Liver (tissue), 9 donors: ENCODE data around the gene GRIN2A. TPM values are rescaled to one million over a fixed set of nuclear protein-coding genes. Genes with fewer than 3 reads are reported as not detected.

ENCODE experiments used
- DNase-seq: peaks from one replicate; pipeline ENCODE4 v3.0.0-alpha.2; 2017; ENCODE audit warnings: low spot score
- H3K27ac ChIP-seq, 2 donors: one replicate each; pipeline ENCODE4 v1.7.0; 2013; ENCODE audit warnings: inconsistent platforms in 2 of 2, low read length in 2 of 2, control low read depth in 1 of 2, low read depth in 1 of 2, mild to moderate bottlenecking in 1 of 2
- H3K27me3 ChIP-seq, 4 donors: one replicate each; pipeline versions ENCODE4 v1.6.1 to v1.7.0; 2013; ENCODE audit warnings: low read length in 3 of 4, inconsistent platforms in 1 of 4, mild to moderate bottlenecking in 1 of 4, moderate library complexity in 1 of 4; ENCODE audit not compliant: control insufficient read depth in 4 of 4, insufficient read depth in 4 of 4
- H3K36me3 ChIP-seq, 4 donors: one replicate each; pipeline versions ENCODE4 v1.6.1 to v1.7.0; 2013; ENCODE audit warnings: low read length in 3 of 4, mild to moderate bottlenecking in 3 of 4, low read depth in 1 of 4, moderate library complexity in 1 of 4; ENCODE audit not compliant: control insufficient read depth in 4 of 4, insufficient read depth in 3 of 4
- H3K4me1 ChIP-seq, 4 donors: one replicate each; pipeline versions ENCODE4 v1.6.1 to v1.7.0; 2013; ENCODE audit warnings: low read length in 3 of 4, mild to moderate bottlenecking in 3 of 4, moderate library complexity in 1 of 4; ENCODE audit not compliant: control insufficient read depth in 4 of 4, insufficient read depth in 4 of 4
- H3K4me3 ChIP-seq, 3 donors: one replicate each; pipeline versions ENCODE4 v1.6.1 to v1.7.0; 2013; ENCODE audit warnings: low read length in 3 of 3, control low read depth in 1 of 3, low read depth in 1 of 3, mild to moderate bottlenecking in 1 of 3
- H3K9ac ChIP-seq, 2 donors: one replicate each; pipeline ENCODE4 v1.7.0; 2013; ENCODE audit warnings: low read length in 2 of 2, mild to moderate bottlenecking in 2 of 2, moderate library complexity in 2 of 2, control low read depth in 1 of 2, low read depth in 1 of 2
- H3K9me3 ChIP-seq, 4 donors: one replicate each; pipeline versions ENCODE4 v1.6.1 to v1.7.0; 2013; ENCODE audit warnings: low read length in 3 of 4; ENCODE audit not compliant: control insufficient read depth in 4 of 4
- EGR1 ChIP-seq, 2 donors: IDR thresholded peaks; 2 replicates each; pipeline ENCODE4 v1.6.1; 2016 to 2018; ENCODE audit warnings: antibody characterized with exemption in 2 of 2, low read depth in 2 of 2
- FOXA1 ChIP-seq: IDR thresholded peaks from 2 replicates; pipeline ENCODE4 v1.6.1; 2016; ENCODE audit warnings: antibody characterized with exemption
- FOXA2 ChIP-seq: IDR thresholded peaks from 2 replicates; pipeline ENCODE4 v1.6.1; 2016; ENCODE audit warnings: antibody characterized with exemption
- GABPA ChIP-seq, 2 donors: IDR thresholded peaks in 1 of 2; conservative IDR thresholded peaks in 1 of 2; 2 replicates each; pipeline ENCODE4 v1.6.1; 2016; ENCODE audit warnings: antibody characterized with exemption in 2 of 2, mild to moderate bottlenecking in 1 of 2, moderate library complexity in 1 of 2
- HNF4A ChIP-seq, 2 donors: conservative IDR thresholded peaks; 2 replicates each; pipeline ENCODE4 v1.6.1; 2016; ENCODE audit warnings: antibody characterized with exemption in 2 of 2, mild to moderate bottlenecking in 2 of 2
- HNF4G ChIP-seq: IDR thresholded peaks from 2 replicates; pipeline ENCODE4 v1.6.1; 2016; ENCODE audit warnings: antibody characterized with exemption
- JUND ChIP-seq, 2 donors: IDR thresholded peaks; 2 replicates each; pipeline ENCODE4 v1.6.1; 2016; ENCODE audit warnings: antibody characterized with exemption in 2 of 2
- NR2F2 ChIP-seq: IDR thresholded peaks from 2 replicates; pipeline ENCODE4 v1.6.1; 2016; ENCODE audit warnings: antibody characterized with exemption
- RAD21 ChIP-seq, 2 donors: IDR thresholded peaks; 2 replicates each; pipeline ENCODE4 v1.6.1; 2016; ENCODE audit warnings: antibody characterized with exemption in 2 of 2, mild to moderate bottlenecking in 2 of 2
- RXRA ChIP-seq, 2 donors: IDR thresholded peaks; 2 replicates each; pipeline ENCODE4 v1.6.1; 2017 to 2018; ENCODE audit warnings: antibody characterized with exemption in 2 of 2, mild to moderate bottlenecking in 1 of 2
- SP1 ChIP-seq: IDR thresholded peaks from 2 replicates; pipeline ENCODE4 v1.6.1; 2018; ENCODE audit warnings: antibody characterized with exemption, mild to moderate bottlenecking
- TAF1 ChIP-seq: conservative IDR thresholded peaks from 2 replicates; pipeline ENCODE4 v1.6.1; 2016; ENCODE audit warnings: antibody characterized with exemption, mild to moderate bottlenecking
- YY1 ChIP-seq: IDR thresholded peaks from 2 replicates; pipeline ENCODE4 v1.6.1; 2016; ENCODE audit warnings: antibody characterized with exemption, mild to moderate bottlenecking
- WGBS: extraction: QIAGEN DNeasy Blood & Tissue Kit; methylation state at CpG from one replicate; pipeline ENCODE4 v1.1.7; 2013; 5-methylcytosine and 5-hydroxymethylcytosine counted together
- polyA plus RNA-seq, 2 donors: library from polyadenylated mRNA; stranded (reverse) in 1 of 2; unstranded in 1 of 2; fragments of 200-250 nt in 1 of 2; fragments of >200 nt in 1 of 2; fragmentation: Nextera tagmentation in 1 of 2; extraction: Ambion mirVana in 1 of 2; gene quantifications; one replicate each; pipeline versions ENCODE4 v1.2.1 to v1.2.3, GENCODE V29; 2013 to 2015
- total RNA-seq, 2 donors: library from RNA; depleted of rRNA; stranded (reverse); fragments of >200 nt; gene quantifications; one replicate each; pipeline ENCODE4 v1.2.3, GENCODE V29; 2014
- TF ChIP-seq, protein P1 (sequence below): fragments of 150-350 bp; IDR thresholded peaks from 2 replicates; pipeline ENCODE4 v1.5.1; 2017; ENCODE audit warnings: improper control_type of control experiment, low read depth, low read length; ENCODE audit not compliant: missing input control
- TF ChIP-seq, protein P2 (sequence below): IDR thresholded peaks from 2 replicates; pipeline ENCODE4 v1.6.1; 2016; ENCODE audit warnings: antibody characterized with exemption
- TF ChIP-seq, protein P3 (sequence below): IDR thresholded peaks from 2 replicates; pipeline ENCODE4 v1.6.1; 2016; ENCODE audit warnings: antibody characterized with exemption
- TF ChIP-seq, protein P4 (sequence below): IDR thresholded peaks from 2 replicates; pipeline ENCODE4 v1.6.1; 2016; ENCODE audit warnings: antibody characterized with exemption
- TF ChIP-seq, protein P5 (sequence below): IDR thresholded peaks from 2 replicates; pipeline ENCODE4 v1.6.1; 2016; ENCODE audit warnings: antibody characterized with exemption, mild to moderate bottlenecking
- donor health status: healthy.
- donor health status: healthy.
- donor health status: healthy.
- donor health status: healthy.
- donor health status: healthy.

GRIN2A gene
- total and polyA plus RNA-seq, 4 donors = under 0.01 to 0.08 (median 0.07) TPM; not detected in 1

DNA sequence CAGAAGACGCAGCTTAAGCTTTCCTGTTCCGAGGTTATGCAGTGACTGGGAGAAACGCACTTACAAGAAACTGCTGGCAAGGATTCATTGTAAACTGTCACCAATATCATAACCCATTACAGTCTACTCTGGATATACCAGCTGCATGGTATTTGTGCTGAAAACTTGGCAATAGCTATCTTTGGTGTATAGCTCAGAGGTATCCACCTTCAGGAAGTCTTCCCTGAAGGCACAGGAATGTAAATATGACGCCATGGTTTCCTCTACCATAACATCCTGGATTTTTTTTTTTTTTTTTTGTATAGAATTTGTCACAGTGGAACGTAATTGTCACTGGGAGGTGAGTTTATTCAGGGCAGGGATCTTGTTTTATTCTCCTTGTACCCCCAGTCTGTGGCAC, 406.2 kb downstream of the GRIN2A start:
- 67% methylated on average over 5 of the region's 5 CpGs for WGBS
- Histone ChIP-seq H3K4me1 (no peaks in the 10 kb centered on the region), H3K27ac (no peak overlapping the region), H3K9ac (no peak overlapping the region), H3K36me3 (no peaks in the 10 kb centered on the region), H3K9me3 (no peaks in the 10 kb centered on the region), H3K27me3 (peaks cover 0 to 5% (median 0%) of the 10 kb centered on the region in 4 donors), H3K4me3 (no peak overlapping the region)
- TF ChIP-seq JUND (IDR thresholded peaks at IDR 0.05) (no peak), RXRA (IDR thresholded peaks at IDR 0.05) (no peak), NR2F2 (no peak), GABPA (IDR thresholded peaks at IDR 0.05 in 1 of 2, conservative IDR thresholded peaks at IDR 0.05 in 1 of 2) (no peak), FOXA2 (no peak), HNF4G (no peak), TAF1 (no peak), HNF4A (conservative IDR thresholded peaks at IDR 0.05) (no peak), SP1 (no peak), FOXA1 (no peak)
- TF ChIP-seq, protein P1, sequence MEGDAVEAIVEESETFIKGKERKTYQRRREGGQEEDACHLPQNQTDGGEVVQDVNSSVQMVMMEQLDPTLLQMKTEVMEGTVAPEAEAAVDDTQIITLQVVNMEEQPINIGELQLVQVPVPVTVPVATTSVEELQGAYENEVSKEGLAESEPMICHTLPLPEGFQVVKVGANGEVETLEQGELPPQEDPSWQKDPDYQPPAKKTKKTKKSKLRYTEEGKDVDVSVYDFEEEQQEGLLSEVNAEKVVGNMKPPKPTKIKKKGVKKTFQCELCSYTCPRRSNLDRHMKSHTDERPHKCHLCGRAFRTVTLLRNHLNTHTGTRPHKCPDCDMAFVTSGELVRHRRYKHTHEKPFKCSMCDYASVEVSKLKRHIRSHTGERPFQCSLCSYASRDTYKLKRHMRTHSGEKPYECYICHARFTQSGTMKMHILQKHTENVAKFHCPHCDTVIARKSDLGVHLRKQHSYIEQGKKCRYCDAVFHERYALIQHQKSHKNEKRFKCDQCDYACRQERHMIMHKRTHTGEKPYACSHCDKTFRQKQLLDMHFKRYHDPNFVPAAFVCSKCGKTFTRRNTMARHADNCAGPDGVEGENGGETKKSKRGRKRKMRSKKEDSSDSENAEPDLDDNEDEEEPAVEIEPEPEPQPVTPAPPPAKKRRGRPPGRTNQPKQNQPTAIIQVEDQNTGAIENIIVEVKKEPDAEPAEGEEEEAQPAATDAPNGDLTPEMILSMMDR = no peak
- TF ChIP-seq, protein P2, sequence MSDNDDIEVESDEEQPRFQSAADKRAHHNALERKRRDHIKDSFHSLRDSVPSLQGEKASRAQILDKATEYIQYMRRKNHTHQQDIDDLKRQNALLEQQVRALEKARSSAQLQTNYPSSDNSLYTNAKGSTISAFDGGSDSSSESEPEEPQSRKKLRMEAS = no peak
- TF ChIP-seq, protein P3, sequence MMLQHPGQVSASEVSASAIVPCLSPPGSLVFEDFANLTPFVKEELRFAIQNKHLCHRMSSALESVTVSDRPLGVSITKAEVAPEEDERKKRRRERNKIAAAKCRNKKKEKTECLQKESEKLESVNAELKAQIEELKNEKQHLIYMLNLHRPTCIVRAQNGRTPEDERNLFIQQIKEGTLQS = no peak
- TF ChIP-seq, protein P4, sequence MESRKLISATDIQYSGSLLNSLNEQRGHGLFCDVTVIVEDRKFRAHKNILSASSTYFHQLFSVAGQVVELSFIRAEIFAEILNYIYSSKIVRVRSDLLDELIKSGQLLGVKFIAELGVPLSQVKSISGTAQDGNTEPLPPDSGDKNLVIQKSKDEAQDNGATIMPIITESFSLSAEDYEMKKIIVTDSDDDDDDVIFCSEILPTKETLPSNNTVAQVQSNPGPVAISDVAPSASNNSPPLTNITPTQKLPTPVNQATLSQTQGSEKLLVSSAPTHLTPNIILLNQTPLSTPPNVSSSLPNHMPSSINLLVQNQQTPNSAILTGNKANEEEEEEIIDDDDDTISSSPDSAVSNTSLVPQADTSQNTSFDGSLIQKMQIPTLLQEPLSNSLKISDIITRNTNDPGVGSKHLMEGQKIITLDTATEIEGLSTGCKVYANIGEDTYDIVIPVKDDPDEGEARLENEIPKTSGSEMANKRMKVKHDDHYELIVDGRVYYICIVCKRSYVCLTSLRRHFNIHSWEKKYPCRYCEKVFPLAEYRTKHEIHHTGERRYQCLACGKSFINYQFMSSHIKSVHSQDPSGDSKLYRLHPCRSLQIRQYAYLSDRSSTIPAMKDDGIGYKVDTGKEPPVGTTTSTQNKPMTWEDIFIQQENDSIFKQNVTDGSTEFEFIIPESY = no peak
- TF ChIP-seq, protein P5, sequence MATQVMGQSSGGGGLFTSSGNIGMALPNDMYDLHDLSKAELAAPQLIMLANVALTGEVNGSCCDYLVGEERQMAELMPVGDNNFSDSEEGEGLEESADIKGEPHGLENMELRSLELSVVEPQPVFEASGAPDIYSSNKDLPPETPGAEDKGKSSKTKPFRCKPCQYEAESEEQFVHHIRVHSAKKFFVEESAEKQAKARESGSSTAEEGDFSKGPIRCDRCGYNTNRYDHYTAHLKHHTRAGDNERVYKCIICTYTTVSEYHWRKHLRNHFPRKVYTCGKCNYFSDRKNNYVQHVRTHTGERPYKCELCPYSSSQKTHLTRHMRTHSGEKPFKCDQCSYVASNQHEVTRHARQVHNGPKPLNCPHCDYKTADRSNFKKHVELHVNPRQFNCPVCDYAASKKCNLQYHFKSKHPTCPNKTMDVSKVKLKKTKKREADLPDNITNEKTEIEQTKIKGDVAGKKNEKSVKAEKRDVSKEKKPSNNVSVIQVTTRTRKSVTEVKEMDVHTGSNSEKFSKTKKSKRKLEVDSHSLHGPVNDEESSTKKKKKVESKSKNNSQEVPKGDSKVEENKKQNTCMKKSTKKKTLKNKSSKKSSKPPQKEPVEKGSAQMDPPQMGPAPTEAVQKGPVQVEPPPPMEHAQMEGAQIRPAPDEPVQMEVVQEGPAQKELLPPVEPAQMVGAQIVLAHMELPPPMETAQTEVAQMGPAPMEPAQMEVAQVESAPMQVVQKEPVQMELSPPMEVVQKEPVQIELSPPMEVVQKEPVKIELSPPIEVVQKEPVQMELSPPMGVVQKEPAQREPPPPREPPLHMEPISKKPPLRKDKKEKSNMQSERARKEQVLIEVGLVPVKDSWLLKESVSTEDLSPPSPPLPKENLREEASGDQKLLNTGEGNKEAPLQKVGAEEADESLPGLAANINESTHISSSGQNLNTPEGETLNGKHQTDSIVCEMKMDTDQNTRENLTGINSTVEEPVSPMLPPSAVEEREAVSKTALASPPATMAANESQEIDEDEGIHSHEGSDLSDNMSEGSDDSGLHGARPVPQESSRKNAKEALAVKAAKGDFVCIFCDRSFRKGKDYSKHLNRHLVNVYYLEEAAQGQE = no peak
- no peak for DNase-seq

DNA sequence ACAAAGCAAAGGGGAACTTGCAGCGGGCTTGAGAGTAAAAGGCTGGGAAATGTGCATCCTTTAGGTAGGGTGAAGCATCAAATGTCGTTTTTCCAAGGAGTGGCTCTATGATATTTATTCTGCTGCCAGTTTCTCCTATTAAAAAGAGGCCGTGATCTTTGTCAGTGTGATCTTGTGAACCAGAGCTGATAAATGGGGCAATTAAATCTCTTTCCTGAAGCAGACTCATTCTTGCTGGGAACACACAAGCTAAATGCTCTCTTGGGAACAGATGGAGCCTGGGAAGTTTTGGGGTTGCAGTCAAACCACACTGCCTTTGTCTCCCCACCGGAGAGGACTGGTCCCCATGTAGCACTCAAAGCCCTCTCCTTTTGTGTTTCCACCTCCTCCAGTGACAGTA, 408.9 kb downstream of the GRIN2A start:
- Histone ChIP-seq H3K9me3 (no peaks in the 10 kb centered on the region), H3K9ac (no peak overlapping the region), H3K4me1 (no peaks in the 10 kb centered on the region), H3K36me3 (no peaks in the 10 kb centered on the region), H3K27ac (no peak overlapping the region), H3K4me3 (no peak overlapping the region), H3K27me3 (peaks cover 0 to 5% (median 0%) of the 10 kb centered on the region in 4 donors)
- WGBS = 56% methylated on average over 4 of the region's 4 CpGs
- DNase-seq = no peak
- TF ChIP-seq FOXA2 = no peak
- no peak for TF ChIP-seq TAF1
- no peak for TF ChIP-seq HNF4G
- no peak for TF ChIP-seq NR2F2
- TF ChIP-seq EGR1 (IDR thresholded peaks at IDR 0.05; ENCODE audit: low read depth in 2 of 2) = no peak
- no peak for TF ChIP-seq GABPA (IDR thresholded peaks at IDR 0.05 in 1 of 2, conservative IDR thresholded peaks at IDR 0.05 in 1 of 2)
- TF ChIP-seq JUND (IDR thresholded peaks at IDR 0.05) = no peak
- TF ChIP-seq YY1 = no peak
- no peak for TF ChIP-seq RAD21 (IDR thresholded peaks at IDR 0.05)
- no peak for TF ChIP-seq RXRA (IDR thresholded peaks at IDR 0.05)
- TF ChIP-seq SP1 = no peak
- TF ChIP-seq, protein P2 = no peak
- TF ChIP-seq, protein P3 = no peak
- TF ChIP-seq, protein P1 = no peak
- TF ChIP-seq HNF4A (conservative IDR thresholded peaks at IDR 0.05) = no peak
